ENCODE data around the gene NUP133.

Gene NUP133

DNA sequence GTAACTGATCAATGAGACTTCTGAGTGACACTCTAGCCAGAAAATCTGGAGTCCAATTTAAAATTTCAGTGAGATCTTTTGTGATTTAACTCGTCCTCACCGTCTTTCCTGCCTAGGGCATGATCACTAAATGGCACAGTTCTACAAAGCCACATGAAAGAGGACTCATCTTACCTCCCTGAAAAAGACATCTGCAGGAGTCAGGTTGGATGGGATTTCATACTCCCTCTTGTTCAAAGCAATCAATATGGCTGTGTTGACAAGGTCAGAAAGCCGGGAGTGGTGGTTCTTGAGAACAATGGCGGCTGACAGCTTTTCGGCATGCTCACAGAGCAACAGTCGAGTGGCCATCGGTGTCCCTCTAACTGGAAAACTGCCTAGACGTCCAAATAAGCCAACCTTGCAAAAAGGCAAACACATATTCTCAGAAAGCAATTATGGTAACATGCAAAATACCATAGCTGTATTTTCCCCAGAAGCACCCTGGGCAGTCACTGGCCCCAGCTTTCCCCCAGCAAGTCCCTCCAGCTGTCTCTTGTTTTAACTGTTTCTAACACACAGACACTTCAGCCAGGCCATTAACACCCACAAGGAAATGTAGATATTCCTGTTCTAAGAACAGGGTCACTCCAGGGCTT lies 37.6 kb downstream of the NUP133 start:
- Histone ChIP-seq H3K36me3 (ENCODE audit: insufficient read depth, low read length) (peaks cover 77% of the 10 kb centered on the region), H3K9ac (ENCODE audit: low read depth, low read length, poor library complexity, severe bottlenecking) (no peak overlapping the region)
- TF ChIP-seq, protein P1, sequence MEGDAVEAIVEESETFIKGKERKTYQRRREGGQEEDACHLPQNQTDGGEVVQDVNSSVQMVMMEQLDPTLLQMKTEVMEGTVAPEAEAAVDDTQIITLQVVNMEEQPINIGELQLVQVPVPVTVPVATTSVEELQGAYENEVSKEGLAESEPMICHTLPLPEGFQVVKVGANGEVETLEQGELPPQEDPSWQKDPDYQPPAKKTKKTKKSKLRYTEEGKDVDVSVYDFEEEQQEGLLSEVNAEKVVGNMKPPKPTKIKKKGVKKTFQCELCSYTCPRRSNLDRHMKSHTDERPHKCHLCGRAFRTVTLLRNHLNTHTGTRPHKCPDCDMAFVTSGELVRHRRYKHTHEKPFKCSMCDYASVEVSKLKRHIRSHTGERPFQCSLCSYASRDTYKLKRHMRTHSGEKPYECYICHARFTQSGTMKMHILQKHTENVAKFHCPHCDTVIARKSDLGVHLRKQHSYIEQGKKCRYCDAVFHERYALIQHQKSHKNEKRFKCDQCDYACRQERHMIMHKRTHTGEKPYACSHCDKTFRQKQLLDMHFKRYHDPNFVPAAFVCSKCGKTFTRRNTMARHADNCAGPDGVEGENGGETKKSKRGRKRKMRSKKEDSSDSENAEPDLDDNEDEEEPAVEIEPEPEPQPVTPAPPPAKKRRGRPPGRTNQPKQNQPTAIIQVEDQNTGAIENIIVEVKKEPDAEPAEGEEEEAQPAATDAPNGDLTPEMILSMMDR (conservative IDR thresholded peaks at IDR 0.05; ENCODE audit: low read length): no peak
- no peak for TF ChIP-seq EZH2phosphoT487 (IDR thresholded peaks at IDR 0.05; ENCODE audit: borderline replicate concordance)

GRCh38 chr1:229466887-229467286 lies 41.3 kb downstream of the NUP133 start:
- Histone ChIP-seq H3K4me2 (ENCODE audit: low read depth, low read length, poor library complexity, severe bottlenecking) (no peak overlapping the region), H4K20me1 (ENCODE audit: insufficient read depth, low read length, poor library complexity, severe bottlenecking) (no peaks in the 10 kb centered on the region), H3K9me3 (ENCODE audit: insufficient read depth, low read depth, low read length) (no peaks in the 10 kb centered on the region), H2AFZ (ENCODE audit: low read length) (no peak overlapping the region), H3K36me3 (ENCODE audit: insufficient read depth, low read length) (peaks cover 90% of the 10 kb centered on the region), H3K9me2 (replicated peaks; ENCODE audit: low read depth, low read length) (no peaks in the 10 kb centered on the region), H3K79me2 (ENCODE audit: insufficient read depth, low read length) (no peaks in the 10 kb centered on the region), H3K4me1 (ENCODE audit: insufficient read depth, low read length, poor library complexity, severe bottlenecking) (no peaks in the 10 kb centered on the region), H3F3A (ENCODE audit: low read depth) (no peaks in the 10 kb centered on the region), H3K4me3 (ENCODE audit: low read length, poor library complexity, severe bottlenecking) (no peak overlapping the region), H3K9ac (ENCODE audit: low read depth, low read length, poor library complexity, severe bottlenecking) (no peak overlapping the region), H3K27me3 (ENCODE audit: insufficient read depth, low read length, poor library complexity, severe bottlenecking) (no peaks in the 10 kb centered on the region)
- TF ChIP-seq, protein P1 (conservative IDR thresholded peaks at IDR 0.05; ENCODE audit: low read length): no peak
- no peak for TF ChIP-seq EZH2phosphoT487 (IDR thresholded peaks at IDR 0.05; ENCODE audit: borderline replicate concordance)

More for the DNA sequence above, 37.6 kb downstream of the NUP133 start:
- Histone ChIP-seq H3K4me2 (ENCODE audit: low read depth, low read length, poor library complexity, severe bottlenecking) (no peak overlapping the region), H3K4me1 (ENCODE audit: insufficient read depth, low read length, poor library complexity, severe bottlenecking) (no peaks in the 10 kb centered on the region), H3K9me2 (replicated peaks; ENCODE audit: low read depth, low read length) (no peaks in the 10 kb centered on the region), H3F3A (ENCODE audit: low read depth) (no peaks in the 10 kb centered on the region), H4K20me1 (ENCODE audit: insufficient read depth, low read length, poor library complexity, severe bottlenecking) (no peaks in the 10 kb centered on the region), H3K9me3 (ENCODE audit: insufficient read depth, low read depth, low read length) (no peaks in the 10 kb centered on the region), H2AFZ (ENCODE audit: low read length) (no peak overlapping the region), H3K4me3 (ENCODE audit: low read length, poor library complexity, severe bottlenecking) (no peak overlapping the region), H3K79me2 (ENCODE audit: insufficient read depth, low read length) (no peaks in the 10 kb centered on the region), H3K27me3 (ENCODE audit: insufficient read depth, low read length, poor library complexity, severe bottlenecking) (no peaks in the 10 kb centered on the region)

DNA sequence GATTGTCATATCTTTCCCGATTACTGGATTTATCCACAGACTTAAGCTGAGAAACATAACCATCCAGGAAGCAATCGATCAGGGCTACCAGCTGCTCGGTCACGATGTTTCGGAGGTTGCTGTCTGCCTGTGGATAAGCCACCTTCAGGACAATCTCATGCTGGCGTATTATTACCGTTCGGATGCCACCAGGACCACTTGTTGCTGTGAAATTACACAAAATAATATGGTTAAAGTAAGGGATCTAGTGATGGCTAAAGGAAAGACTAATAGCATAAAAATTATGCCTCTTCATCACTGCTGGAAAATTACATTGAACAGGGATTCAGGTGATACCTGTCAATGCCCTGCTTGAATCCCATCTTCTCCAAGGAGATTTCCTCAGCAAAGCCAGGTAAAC lies 43.5 kb downstream of the NUP133 start:
- Histone ChIP-seq H3K9me2 (replicated peaks; ENCODE audit: low read depth, low read length) (no peaks in the 10 kb centered on the region), H3K36me3 (ENCODE audit: insufficient read depth, low read length) (peaks cover 94% of the 10 kb centered on the region), H4K20me1 (ENCODE audit: insufficient read depth, low read length, poor library complexity, severe bottlenecking) (no peaks in the 10 kb centered on the region), H3K4me2 (ENCODE audit: low read depth, low read length, poor library complexity, severe bottlenecking) (no peak overlapping the region), H3K4me1 (ENCODE audit: insufficient read depth, low read length, poor library complexity, severe bottlenecking) (no peaks in the 10 kb centered on the region), H3K27me3 (ENCODE audit: insufficient read depth, low read length, poor library complexity, severe bottlenecking) (no peaks in the 10 kb centered on the region), H3K9ac (ENCODE audit: low read depth, low read length, poor library complexity, severe bottlenecking) (no peak overlapping the region), H3K9me3 (ENCODE audit: insufficient read depth, low read depth, low read length) (no peaks in the 10 kb centered on the region), H2AFZ (ENCODE audit: low read length) (no peak overlapping the region), H3K79me2 (ENCODE audit: insufficient read depth, low read length) (no peaks in the 10 kb centered on the region), H3K4me3 (ENCODE audit: low read length, poor library complexity, severe bottlenecking) (no peak overlapping the region), H3F3A (ENCODE audit: low read depth) (no peaks in the 10 kb centered on the region)
- TF ChIP-seq, protein P1 (conservative IDR thresholded peaks at IDR 0.05; ENCODE audit: low read length): no peak
- no peak for TF ChIP-seq EZH2phosphoT487 (IDR thresholded peaks at IDR 0.05; ENCODE audit: borderline replicate concordance)
